HG03139 (cell line): ENCODE data around the gene NFKBIB.
"Not testable (repeated sequence)": the region's sequence is repeated elsewhere in the genome, so short reads cannot be mapped to it uniquely, and the experiment has no call there.

ENCODE experiments used
- ATAC-seq: cut with Tn5 transposase; IDR thresholded peaks from one replicate; pipeline ENCODE4 v1.9.1; 2021; ENCODE audit not compliant: unreplicated experiment

Gene NFKBIB

DNA sequence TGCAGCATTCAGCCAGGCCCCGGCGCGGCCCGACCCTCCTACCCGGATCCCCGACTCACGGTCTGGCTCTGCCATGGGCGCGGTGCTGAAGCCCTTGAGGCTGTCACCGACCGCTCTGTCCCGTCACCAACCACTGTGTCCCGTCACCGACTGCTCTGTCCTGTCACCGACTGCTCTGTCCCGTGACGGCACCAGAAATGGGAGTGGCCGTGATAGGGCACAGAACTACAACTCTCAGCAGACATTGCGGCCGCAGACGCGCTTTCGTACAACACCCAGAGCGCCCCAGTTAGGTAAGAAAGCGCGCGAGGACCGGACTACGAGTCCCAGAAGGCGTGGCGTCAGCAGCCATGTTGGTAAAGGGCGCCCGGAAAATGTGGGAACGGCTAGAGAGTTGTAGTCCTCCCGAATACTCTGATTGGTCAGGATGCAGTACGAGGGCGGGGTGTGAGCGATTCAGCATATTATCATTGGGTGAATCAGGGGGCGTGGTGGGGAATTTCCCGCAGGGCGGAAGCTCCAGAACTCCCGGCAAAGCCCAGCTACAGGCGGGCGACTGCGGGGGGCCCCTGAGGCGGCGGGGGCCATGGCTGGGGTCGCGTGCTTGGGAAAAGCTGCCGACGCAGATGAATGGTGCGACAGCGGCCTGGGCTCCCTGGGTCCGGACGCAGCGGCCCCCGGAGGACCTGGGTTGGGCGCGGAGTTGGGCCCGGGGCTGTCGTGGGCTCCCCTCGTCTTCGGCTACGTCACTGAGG is at the start of gene NFKBIB, which contains the start of gene SIRT2:
TSS of gene NFKBIB (plus strand) at position 523 of the 755 bp plus-strand sequence. CDS start at position 587, 64 bp downstream.
TSS of gene SIRT2 (minus strand) at position 172 of the 755 bp plus-strand sequence. CDS start at position 75, 97 bp downstream.
- peak; percentile 80 for ATAC-seq

GRCh38 chr19:38850436-38850975 is 49.3 kb upstream of the NFKBIB start:
- peak; percentile 62 for ATAC-seq

- ATAC-seq: no peak
These were observed 48.7 kb upstream of the NFKBIB start for GRCh38 chr19:38850976-38851621.

DNA sequence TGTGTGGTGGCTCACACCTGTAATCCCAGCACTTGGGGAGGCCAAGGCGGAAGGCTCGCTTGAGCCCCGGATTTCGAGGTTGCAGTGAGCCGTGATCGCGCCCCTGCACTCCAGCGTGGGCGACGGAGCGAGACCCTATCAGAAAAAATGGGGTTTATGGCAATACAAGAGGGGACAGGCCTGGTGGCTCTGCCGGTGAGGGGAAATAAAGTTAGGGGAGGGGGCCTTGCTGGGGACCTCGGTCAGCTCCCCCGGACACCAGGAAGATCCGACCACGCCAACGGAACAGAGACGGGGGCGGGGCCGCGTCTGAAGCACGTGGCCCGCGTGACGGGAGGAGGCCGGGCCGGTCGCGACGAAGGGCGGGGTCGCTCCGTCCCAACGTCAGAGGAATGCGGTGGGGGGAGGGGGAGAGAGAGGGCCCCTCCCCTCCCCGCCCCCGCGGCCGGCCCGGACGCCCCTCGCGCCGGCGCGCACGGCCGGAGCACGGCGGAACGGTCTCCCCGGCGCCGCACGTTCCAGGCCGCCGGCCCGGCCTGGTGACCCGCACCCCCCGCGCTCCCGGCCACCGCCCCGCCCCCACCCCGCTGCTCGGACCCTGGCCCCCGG is 48.0 kb upstream of the NFKBIB start:
- ATAC-seq: peak; percentile 23

DNA sequence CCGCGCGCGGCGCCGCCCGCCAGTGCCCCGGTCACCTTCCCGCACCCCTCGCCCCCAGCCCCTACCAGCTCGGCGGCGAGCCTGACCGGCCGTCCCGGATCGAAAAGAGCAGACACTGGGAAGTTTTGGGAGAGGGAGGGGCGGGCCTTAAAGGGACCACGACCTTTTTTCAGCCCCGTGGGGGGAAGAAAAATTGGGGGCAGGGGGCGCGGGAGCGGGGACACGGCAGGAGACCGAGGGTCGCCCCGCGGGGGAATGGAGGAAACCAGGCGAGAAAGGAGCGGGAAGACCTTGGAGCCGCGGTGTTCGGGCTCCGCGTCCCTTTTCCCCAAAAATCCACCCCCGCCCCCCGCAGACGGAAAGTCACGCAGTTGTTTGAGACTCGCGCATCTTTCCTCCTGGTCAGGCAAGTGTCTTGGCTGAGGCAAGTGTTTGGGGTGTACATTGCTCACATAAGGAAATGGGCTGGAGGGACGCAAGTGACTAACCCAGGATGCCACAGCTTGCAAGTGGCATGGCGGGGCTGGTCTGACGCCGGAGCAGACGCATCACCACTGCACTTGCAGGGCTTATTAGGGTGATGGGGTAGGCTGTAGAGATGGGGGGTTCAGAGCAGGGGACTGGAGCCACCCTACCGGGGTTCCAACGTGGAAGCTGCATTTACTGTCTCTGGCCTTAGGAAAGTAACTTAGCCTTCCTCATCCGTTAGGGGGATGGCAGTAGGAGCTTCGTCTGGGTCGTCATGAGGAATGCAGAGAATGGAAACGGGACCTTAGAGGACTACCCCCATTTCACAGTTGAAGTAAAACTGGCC is 47.3 kb upstream of the NFKBIB start:
- ATAC-seq: no peak

DNA sequence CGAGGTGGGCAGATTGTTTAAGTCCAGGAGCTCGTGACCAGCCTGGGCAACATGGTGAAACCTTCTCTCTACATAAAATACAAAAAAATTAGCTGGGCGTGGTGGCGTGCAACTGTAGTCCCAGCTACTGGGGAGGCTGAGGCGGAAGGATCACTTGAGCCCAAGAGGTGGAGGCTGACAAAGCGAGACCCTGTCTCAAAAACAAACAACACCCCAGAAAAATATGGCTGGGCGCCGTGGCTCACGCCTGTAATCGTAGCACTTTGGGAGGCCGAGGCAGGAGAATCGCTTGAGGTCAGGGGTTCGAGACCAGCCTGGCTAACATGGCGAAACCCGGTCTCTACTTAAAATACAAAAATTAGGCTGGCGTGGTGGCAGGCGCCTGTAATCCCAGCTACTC is 46.6 kb upstream of the NFKBIB start:
- ATAC-seq: no peak

GRCh38 chr19:38854961-38855360 is 44.8 kb upstream of the NFKBIB start:
- ATAC-seq: not testable (repeated sequence)

GRCh38 chr19:38855751-38856150 is 44.0 kb upstream of the NFKBIB start:
- ATAC-seq: not testable (repeated sequence)

GRCh38 chr19:38856813-38857212 is 43.0 kb upstream of the NFKBIB start:
- no peak for ATAC-seq

GRCh38 chr19:38859631-38860204 is 40.1 kb upstream of the NFKBIB start:
- not testable (repeated sequence) for ATAC-seq

DNA sequence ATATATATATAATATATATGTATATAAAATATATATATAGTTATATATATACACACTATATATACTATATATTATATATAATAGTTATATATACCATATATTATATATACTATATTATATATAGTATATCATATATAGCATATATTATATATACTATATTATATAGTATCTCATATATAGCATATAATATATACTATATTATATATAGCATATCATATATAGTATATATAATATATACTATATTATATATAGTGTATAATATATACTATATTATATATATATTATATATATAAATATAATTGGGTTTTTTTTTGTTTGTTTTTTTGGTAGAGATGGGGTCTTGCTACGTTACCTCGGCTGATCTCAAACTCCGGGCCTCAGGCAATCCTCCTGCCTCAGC is 38.4 kb upstream of the NFKBIB start:
- no peak for ATAC-seq

GRCh38 chr19:38862321-38863059 is 37.3 kb upstream of the NFKBIB start:
- no peak for ATAC-seq

DNA sequence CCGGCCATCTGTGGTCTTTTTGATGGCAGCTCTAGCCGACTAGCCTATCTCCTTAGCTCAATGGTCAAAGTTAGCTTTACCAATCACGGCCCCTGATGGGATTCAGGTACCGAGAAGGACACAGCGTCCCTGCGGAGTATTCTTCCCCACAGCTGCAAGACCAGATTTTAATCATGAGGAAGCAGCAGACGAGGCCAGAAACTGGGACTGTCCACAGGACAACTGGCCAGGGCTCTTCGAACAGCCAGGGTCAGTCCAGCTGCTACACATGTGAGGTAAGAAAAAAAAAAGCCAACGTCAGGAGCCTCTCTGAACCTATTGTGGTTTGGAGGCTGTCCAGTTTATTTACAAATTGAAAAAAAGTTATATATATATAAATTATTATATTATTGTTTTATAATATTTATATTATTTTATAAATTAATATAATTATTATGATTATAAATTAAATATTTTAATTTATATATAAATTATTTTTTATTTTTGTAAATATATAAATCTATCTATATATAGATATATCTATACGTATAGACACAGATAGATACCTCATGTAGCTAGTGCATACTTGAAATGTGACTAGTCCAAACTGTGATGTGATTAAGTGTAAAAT is 32.5 kb upstream of the NFKBIB start:
- ATAC-seq: no peak

DNA sequence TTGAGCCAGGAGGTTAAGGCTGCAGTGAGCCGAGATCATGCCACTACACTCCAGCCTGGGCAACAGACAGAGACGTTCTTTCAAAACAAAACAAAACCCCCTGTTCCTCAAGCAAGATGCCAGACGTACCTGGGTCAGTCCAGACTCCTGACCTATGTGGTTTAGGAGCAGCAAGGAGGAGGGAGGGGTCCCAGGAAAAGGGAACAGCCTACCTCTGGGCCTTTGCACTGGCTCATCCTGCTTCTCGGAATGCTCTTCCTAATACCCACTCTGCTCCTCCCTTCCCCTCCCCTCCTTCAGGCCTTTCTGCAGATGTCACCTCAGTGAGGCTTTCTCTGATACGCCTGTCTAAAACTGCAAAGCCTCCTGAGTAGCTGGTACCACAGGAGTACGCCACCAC is 31.2 kb upstream of the NFKBIB start:
- ATAC-seq: no peak

DNA sequence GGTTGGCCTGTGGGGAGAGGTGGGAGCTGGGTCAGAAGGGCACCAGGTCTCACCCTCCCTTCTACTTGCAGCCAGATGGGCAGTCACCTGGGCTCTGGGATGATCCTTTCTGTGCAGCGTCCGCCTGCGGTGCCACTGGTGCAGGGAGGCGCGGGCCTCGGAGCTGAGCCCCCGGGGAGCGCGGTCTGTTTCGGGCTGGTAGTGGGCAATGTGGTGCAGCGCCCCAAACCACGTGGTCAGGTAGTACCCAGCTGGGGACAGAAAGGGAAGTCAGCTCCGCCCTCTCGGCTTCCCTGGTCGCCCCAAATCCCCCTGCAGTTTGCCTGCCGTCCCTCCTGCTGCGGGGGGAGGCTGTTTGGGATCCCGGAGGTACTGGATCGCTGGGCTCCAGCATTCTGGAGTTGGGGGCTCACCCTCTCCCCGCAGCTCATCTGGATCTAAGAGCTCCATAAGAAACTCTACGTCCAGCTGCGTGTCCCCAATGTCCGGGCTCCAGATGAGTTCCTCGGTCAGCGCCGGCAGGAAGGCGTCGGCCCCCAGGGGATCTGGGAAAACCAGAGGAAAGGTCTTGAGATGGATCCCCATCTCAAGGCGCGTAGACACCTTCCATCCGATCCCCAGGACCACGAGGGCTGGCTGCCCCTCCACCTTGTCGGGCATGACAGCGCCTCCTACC is 30.5 kb upstream of the NFKBIB start:
- ATAC-seq: no peak

- peak; percentile 63 for ATAC-seq
These were observed 29.7 kb upstream of the NFKBIB start for GRCh38 chr19:38869836-38870607.

GRCh38 chr19:38870612-38871011 is 29.2 kb upstream of the NFKBIB start:
- ATAC-seq: no peak

DNA sequence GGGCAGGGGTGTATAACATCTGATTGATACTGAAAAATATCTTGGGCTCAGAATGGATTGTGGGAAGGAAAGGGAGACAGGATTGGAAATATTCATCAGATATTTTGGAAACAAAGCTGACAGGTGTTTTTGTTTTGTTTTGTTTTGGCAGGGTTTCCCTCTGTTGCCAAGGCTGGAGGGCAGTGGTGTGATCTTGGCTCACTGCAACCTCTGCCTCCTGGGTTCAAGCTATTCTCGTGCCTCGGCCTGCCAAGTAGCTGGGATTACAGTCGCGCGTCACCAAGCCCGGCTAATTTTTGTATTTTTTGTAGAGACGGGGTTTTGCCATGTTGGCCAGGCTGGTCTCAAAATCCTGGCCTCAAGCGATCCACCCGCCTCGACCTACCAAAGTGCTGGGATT is 26.4 kb upstream of the NFKBIB start:
- not testable (repeated sequence) for ATAC-seq
